ENCODE results near the gene PDGFB. TPM values are rescaled to one million over a fixed set of nuclear protein-coding genes. Genes with fewer than 3 reads are reported as not detected.

Gene PDGFB
- total RNA-seq, 1 donor from 2014 or later, result 27.3 TPM

- H3K9ac ChIP-seq (ENCODE audit: low read length), result no peak overlapping the region
- peaks cover 15% of the 10 kb centered on the region for H3K4me1 Mint-ChIP-seq (ENCODE audit: low read depth, unreplicated experiment)
- no peaks in the 10 kb centered on the region for H4K20me1 ChIP-seq (ENCODE audit: insufficient read depth, low read length)
- H3K9me3 ChIP-seq (ENCODE audit: insufficient read depth, low read depth, low read length), result peaks cover 10% of the 10 kb centered on the region
- H3K36me3 Mint-ChIP-seq (ENCODE audit: low read depth, unreplicated experiment), result no peaks in the 10 kb centered on the region
- H3K27me3 Mint-ChIP-seq (ENCODE audit: low read depth, unreplicated experiment), result no peaks in the 10 kb centered on the region
- H2AFZ ChIP-seq (ENCODE audit: low read depth, low read length), result no peak overlapping the region
- H3K9me3 Mint-ChIP-seq (ENCODE audit: unreplicated experiment), result peaks cover 15% of the 10 kb centered on the region
- peaks cover 36% of the 10 kb centered on the region for H3K4me1 ChIP-seq (ENCODE audit: insufficient read depth, low read length)
- H3K27ac Mint-ChIP-seq (ENCODE audit: unreplicated experiment), result no peak overlapping the region
- no peaks in the 10 kb centered on the region for H3K36me3 ChIP-seq (ENCODE audit: insufficient read depth, low read length)
- no peak overlapping the region for H3K27ac ChIP-seq (ENCODE audit: low read depth, low read length)
- no peaks in the 10 kb centered on the region for H3K79me2 ChIP-seq (ENCODE audit: insufficient read depth, low read length)
- no peak overlapping the region for H3K4me3 ChIP-seq (ENCODE audit: insufficient read depth, low read depth, low read length)
- no peak overlapping the region for H3K4me2 ChIP-seq (ENCODE audit: low read length)
- no peaks in the 10 kb centered on the region for H3K27me3 ChIP-seq (ENCODE audit: insufficient read depth, low read length)
- DNase-seq (ENCODE audit: low read depth) (no peak), FAIRE-seq (no peak)
- TF ChIP-seq EZH2 (IDR thresholded peaks at IDR 0.05; ENCODE audit: insufficient read depth, low read length), result no peak
- TF ChIP-seq, protein P1, sequence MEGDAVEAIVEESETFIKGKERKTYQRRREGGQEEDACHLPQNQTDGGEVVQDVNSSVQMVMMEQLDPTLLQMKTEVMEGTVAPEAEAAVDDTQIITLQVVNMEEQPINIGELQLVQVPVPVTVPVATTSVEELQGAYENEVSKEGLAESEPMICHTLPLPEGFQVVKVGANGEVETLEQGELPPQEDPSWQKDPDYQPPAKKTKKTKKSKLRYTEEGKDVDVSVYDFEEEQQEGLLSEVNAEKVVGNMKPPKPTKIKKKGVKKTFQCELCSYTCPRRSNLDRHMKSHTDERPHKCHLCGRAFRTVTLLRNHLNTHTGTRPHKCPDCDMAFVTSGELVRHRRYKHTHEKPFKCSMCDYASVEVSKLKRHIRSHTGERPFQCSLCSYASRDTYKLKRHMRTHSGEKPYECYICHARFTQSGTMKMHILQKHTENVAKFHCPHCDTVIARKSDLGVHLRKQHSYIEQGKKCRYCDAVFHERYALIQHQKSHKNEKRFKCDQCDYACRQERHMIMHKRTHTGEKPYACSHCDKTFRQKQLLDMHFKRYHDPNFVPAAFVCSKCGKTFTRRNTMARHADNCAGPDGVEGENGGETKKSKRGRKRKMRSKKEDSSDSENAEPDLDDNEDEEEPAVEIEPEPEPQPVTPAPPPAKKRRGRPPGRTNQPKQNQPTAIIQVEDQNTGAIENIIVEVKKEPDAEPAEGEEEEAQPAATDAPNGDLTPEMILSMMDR (IDR thresholded peaks at IDR 0.05; ENCODE audit: insufficient read depth, low read depth, low read length), result no peak
- H3K4me3 Mint-ChIP-seq (ENCODE audit: unreplicated experiment), result no peak overlapping the region
Measured at GRCh38 chr22:39256979-39257378, 12.2 kb upstream of the PDGFB start.

GRCh38 chr22:39256186-39256552 is 11.4 kb upstream of the PDGFB start:
- DNase-seq (ENCODE audit: low read depth) (no peak), FAIRE-seq (no peak)
- H3K9ac ChIP-seq (ENCODE audit: low read length), result no peak overlapping the region
- no peak overlapping the region for H3K27ac ChIP-seq (ENCODE audit: low read depth, low read length)
- no peak overlapping the region for H2AFZ ChIP-seq (ENCODE audit: low read depth, low read length)
- H3K36me3 Mint-ChIP-seq (ENCODE audit: low read depth, unreplicated experiment), result no peaks in the 10 kb centered on the region
- no peaks in the 10 kb centered on the region for H3K27me3 ChIP-seq (ENCODE audit: insufficient read depth, low read length)
- H4K20me1 ChIP-seq (ENCODE audit: insufficient read depth, low read length), result no peaks in the 10 kb centered on the region
- H3K4me1 ChIP-seq (ENCODE audit: insufficient read depth, low read length), result peaks cover 36% of the 10 kb centered on the region
- H3K4me1 Mint-ChIP-seq (ENCODE audit: low read depth, unreplicated experiment), result peaks cover 15% of the 10 kb centered on the region
- H3K9me3 ChIP-seq (ENCODE audit: insufficient read depth, low read depth, low read length), result peaks cover 2% of the 10 kb centered on the region
- H3K4me3 ChIP-seq (ENCODE audit: insufficient read depth, low read depth, low read length), result no peak overlapping the region
- TF ChIP-seq, protein P1 (IDR thresholded peaks at IDR 0.05; ENCODE audit: insufficient read depth, low read depth, low read length), result no peak
- no peak for TF ChIP-seq EZH2 (IDR thresholded peaks at IDR 0.05; ENCODE audit: insufficient read depth, low read length)
- no peak overlapping the region for H3K27ac Mint-ChIP-seq (ENCODE audit: unreplicated experiment)
- no peak overlapping the region for H3K4me2 ChIP-seq (ENCODE audit: low read length)
- H3K9me3 Mint-ChIP-seq (ENCODE audit: unreplicated experiment), result peaks cover 6% of the 10 kb centered on the region
- H3K4me3 Mint-ChIP-seq (ENCODE audit: unreplicated experiment), result no peak overlapping the region
- no peaks in the 10 kb centered on the region for H3K36me3 ChIP-seq (ENCODE audit: insufficient read depth, low read length)
- H3K27me3 Mint-ChIP-seq (ENCODE audit: low read depth, unreplicated experiment), result no peaks in the 10 kb centered on the region
- no peaks in the 10 kb centered on the region for H3K79me2 ChIP-seq (ENCODE audit: insufficient read depth, low read length)

- Mint-ChIP-seq H3K4me3 (ENCODE audit: unreplicated experiment) (no peak overlapping the region), H3K27ac (ENCODE audit: unreplicated experiment) (peak overlapping the region; percentile 20)
- H3K27ac ChIP-seq (ENCODE audit: low read depth, low read length), result peak overlapping the region; percentile 75
Measured at GRCh38 chr22:39255449-39256185, 10.8 kb upstream of the PDGFB start.

More at GRCh38 chr22:39255449-39256185, 10.8 kb upstream of the PDGFB start:
- no peaks in the 10 kb centered on the region for H3K27me3 Mint-ChIP-seq (ENCODE audit: low read depth, unreplicated experiment)
- DNase-seq (ENCODE audit: low read depth) (no peak), FAIRE-seq (no peak)
- H3K4me1 ChIP-seq (ENCODE audit: insufficient read depth, low read length), result peaks cover 36% of the 10 kb centered on the region
- H3K9me3 ChIP-seq (ENCODE audit: insufficient read depth, low read depth, low read length), result no peaks in the 10 kb centered on the region
- no peaks in the 10 kb centered on the region for H3K27me3 ChIP-seq (ENCODE audit: insufficient read depth, low read length)
- H3K9me3 Mint-ChIP-seq (ENCODE audit: unreplicated experiment), result peaks cover 3% of the 10 kb centered on the region
- peak overlapping the region; percentile 86 for H2AFZ ChIP-seq (ENCODE audit: low read depth, low read length)
- H3K36me3 ChIP-seq (ENCODE audit: insufficient read depth, low read length), result no peaks in the 10 kb centered on the region
- H3K79me2 ChIP-seq (ENCODE audit: insufficient read depth, low read length), result no peaks in the 10 kb centered on the region
- peak overlapping the region; percentile 81 for H3K9ac ChIP-seq (ENCODE audit: low read length)
- H4K20me1 ChIP-seq (ENCODE audit: insufficient read depth, low read length), result no peaks in the 10 kb centered on the region
- H3K4me3 ChIP-seq (ENCODE audit: insufficient read depth, low read depth, low read length), result no peak overlapping the region
- H3K4me1 Mint-ChIP-seq (ENCODE audit: low read depth, unreplicated experiment), result peaks cover 15% of the 10 kb centered on the region
- H3K4me2 ChIP-seq (ENCODE audit: low read length), result peak overlapping the region; percentile 78
- no peaks in the 10 kb centered on the region for H3K36me3 Mint-ChIP-seq (ENCODE audit: low read depth, unreplicated experiment)
- TF ChIP-seq EZH2 (IDR thresholded peaks at IDR 0.05; ENCODE audit: insufficient read depth, low read length), result no peak
- TF ChIP-seq, protein P1 (IDR thresholded peaks at IDR 0.05; ENCODE audit: insufficient read depth, low read depth, low read length), result no peak
